GM10266 (cell line): ENCODE data around the gene C22orf31.

ENCODE experiments used
- DNase-seq: peaks from one replicate; pipeline ENCODE4 v3.0.0; 2012; ENCODE audit errors: extremely low spot score
- CTCF ChIP-seq: IDR thresholded peaks from 2 replicates; pipeline ENCODE4 v1.5.1; 2012; ENCODE audit warnings: mild to moderate bottlenecking, low read depth; ENCODE audit not compliant: control insufficient read depth, insufficient read depth; ENCODE audit errors: missing control alignments

The C22orf31 gene

DNA sequence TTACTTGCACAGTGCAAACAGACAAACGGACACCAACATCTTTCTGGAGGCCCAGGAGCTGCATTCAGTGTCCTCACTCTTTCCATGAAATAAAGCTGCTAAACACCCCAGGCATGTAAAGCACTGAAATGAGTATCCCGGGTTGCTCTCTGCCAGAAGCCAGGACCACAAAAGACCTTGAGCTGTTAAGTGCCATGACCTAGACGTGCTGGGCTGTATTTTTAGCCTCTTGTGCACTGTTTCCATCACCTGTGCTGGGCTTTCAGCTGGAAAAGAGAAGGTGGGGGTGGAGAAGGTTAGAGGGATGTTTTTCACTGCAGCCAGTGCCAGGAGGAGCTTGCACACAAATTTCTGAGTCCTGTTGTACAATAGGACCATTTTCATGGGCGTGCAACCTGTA is 7.8 kb upstream of the C22orf31 start:
- no peak for DNase-seq

GRCh38 chr22:29065468-29066190 is 4.0 kb upstream of the C22orf31 start:
- TF ChIP-seq CTCF, result no peak
- DNase-seq, result no peak

More for the DNA sequence above, 7.8 kb upstream of the C22orf31 start:
- TF ChIP-seq CTCF, result no peak

DNA sequence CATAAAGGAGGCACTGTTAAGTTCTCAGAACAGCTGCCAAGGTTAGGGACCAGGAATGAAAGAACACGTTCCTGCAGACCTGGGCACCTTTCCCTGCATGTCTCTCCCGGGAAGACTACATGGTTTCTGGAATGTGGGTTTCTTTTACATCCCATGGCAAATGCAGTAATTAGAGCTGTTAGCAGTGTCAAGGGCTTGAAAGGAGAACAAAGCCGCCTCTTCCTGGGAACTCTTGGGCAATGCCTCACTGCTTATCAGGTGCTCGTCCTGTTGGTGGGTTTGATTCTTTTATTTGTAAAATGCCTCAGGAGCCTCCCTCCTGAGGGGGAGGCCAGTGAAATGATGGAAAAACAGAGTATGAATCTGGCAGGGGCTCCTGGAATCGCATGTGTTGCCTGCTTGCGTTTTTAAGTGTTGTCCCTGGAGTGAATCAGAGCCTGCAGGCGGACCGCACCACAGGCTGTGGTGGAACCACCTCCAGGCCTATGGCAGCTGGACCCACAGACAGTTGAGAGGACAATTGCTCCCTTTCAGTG is 723 bp upstream of the C22orf31 start:
- no peak for DNase-seq
- TF ChIP-seq CTCF, result no peak

DNA sequence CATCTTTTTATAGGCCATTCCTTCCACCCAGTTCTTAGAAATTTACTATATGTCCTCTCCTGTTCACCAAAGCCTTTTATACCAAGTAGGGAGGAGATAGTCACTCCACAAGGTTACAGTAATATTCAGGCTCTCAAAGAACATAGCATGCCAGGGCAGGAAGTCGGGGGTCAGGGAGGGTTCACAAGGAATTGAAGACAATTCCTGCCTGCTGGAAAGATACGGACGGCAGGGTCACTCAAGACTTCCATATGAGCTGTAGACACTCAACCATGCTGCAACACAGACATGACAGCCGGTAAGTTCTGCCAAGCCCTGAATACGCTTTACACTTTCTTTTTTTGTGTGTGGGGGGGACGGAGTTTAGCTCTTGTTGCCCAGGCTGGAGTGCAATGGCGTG is 700 bp downstream of the C22orf31 start:
- no peak for DNase-seq
- TF ChIP-seq CTCF, result no peak

DNA sequence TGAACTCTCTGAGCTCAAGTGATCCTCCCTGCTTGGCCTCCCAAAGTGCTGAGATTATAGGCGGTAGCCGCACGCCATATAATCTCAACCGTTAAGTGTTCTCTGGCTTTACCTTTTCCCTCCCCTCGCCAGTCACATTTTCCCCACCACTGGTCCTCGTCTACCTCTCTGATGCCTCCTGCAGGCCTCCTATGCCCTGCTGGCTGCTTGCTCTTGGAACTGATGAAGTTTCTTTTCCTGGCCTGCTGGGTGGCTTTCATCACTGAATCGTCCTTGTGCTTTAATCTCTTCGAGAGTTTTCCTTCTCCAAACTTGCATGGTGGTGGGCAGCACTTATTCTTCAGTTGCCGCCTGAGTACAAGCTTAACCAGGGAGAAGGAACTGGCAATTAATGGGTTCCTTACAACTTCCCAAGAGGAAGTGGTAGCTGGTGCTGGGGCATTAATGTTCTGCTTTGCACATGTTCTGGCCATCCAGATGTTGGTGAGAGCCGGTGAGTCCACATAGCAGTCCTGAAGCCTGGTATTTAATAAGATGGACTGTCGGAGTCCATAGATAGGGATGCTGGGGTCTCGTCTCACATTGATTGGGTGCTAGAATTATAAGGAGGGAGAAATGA is 1.3 kb downstream of the C22orf31 start:
- no peak for TF ChIP-seq CTCF
- DNase-seq, result no peak

- no peak for TF ChIP-seq CTCF
- DNase-seq, result no peak
These were observed 5.2 kb downstream of the C22orf31 start for GRCh38 chr22:29056472-29056871.
